HG03575 (cell line): Measurements from ENCODE around the gene RABGEF1.
"Not testable (repeated sequence)": the region's sequence is repeated elsewhere in the genome, so short reads cannot be mapped to it uniquely, and the experiment has no call there.

Experiments
- ATAC-seq: cut with Tn5 transposase; IDR thresholded peaks from one replicate; pipeline ENCODE4 v1.9.1; 2021; ENCODE audit not compliant: unreplicated experiment, insufficient number of reproducible peaks, low FRiP score; ENCODE audit errors: extremely low read depth

The RABGEF1 gene

DNA sequence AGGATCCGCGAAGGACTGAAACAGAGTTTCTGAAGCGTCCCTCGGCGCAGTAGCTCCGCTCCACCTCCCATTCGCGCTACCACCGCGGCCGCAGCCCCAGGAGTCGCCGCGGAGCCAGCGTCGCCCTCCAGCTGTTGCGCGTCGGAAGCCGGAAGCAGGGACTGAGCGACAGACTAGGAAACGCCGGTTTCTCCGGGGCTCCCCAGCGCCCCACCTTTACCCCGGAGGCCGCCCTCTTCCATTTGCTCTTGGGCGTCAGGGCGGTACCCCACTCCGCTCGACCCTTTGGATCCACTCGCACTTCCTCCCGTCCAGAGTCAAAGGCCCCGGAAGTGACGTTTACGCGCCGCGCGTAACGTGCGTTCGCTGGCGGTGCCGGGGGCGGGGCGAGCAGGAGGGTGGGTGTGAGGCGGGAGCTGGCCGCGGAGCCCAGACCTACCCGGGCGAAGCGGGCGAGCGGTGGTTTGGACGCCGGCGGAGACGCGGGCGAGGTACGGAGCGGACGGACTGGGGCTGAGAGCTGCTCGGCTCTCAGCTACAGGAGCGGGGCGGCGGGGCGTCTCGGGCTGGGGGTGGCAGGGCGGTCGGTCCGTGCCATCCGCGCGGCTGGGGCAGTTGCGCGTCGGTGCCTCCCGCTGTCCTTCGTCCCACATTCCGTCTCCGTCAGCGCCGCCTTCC lies at the start of gene RABGEF1:
Gene RABGEF1, plus strand, starts transcription at position 432 of the 678 bp plus-strand sequence. CDS start 31,167 bp downstream, outside the sequence.
- ATAC-seq, result peak; percentile 40

DNA sequence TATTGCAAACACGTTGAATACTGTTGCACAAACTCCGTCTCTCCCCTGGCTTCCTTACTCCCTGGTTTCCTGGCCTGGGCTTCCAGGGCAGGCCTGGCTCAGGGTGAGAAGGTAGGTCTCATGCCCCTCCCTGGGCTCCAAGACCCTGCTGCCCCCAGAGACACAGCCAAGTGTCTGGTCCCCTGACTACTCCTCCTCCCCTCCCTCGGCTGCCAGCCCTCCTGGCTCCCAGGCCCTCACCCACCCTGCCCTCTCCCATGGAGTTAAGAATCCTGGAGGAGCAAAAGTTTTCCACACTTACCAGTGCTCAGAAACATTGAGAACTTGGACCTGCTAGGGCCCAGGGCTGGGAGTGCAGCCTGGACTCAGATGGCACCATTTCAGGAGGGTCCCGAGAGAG lies 47.2 kb upstream of the RABGEF1 start:
- no peak for ATAC-seq

DNA sequence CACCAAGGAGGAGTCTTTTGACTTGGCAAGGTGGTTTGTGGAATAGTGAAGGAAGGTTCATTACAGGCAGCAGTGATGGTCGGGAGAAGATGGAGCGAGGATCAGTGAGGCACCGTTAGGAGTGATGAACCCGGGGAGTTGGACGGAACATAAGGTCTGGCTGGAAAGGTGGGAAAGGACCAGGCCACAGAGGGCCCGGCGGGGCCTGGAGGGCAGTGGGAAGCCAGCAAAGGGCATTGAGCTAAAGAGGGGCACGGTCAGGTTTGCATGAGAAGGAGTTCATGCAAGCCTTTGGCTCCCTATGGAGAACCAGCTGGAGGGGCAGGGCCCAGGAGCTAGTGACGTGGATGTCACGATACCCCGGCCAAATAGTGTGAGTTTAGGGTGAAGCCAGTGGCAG lies 46.2 kb upstream of the RABGEF1 start:
- ATAC-seq, result no peak

DNA sequence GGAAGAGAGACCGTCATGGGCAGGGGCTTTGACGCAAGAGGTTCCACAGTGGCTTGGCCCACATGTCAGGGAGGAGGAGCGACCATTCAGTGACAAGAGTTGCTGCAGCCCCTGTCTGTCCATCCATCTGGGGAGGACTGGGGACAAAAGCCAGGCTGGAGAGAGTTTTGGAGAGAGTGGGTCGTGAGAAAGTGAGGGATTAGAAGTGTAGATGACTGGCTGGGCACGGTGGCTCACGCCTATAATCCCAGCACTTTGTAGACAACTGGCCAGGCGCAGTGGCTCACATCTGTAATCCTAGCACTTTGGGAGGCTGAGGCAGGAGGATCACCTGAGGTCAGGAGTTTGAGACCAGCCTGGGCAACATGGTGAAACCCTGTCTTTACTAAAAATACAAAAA lies 45.1 kb upstream of the RABGEF1 start:
- not testable (repeated sequence) for ATAC-seq

DNA sequence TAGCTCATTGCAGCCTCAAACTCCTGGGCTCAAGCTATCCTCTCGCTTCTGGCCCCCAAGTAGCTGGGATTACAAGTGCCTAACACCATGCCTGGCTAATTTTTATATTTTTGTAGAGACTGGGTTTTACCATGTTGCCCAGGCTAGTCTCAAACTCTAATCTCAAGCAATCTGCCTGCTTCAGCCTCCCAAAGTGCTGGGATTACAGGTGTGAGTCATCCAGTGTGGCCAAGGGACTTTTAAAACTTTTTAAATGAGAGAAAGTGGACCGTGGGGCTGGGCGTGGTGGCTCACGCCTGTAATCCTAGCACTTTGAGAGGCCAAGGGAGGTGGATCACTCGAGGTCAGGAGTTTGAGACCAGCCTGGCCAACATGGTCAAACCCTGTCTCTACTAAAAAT lies 44.4 kb upstream of the RABGEF1 start:
- ATAC-seq, result not testable (repeated sequence)

DNA sequence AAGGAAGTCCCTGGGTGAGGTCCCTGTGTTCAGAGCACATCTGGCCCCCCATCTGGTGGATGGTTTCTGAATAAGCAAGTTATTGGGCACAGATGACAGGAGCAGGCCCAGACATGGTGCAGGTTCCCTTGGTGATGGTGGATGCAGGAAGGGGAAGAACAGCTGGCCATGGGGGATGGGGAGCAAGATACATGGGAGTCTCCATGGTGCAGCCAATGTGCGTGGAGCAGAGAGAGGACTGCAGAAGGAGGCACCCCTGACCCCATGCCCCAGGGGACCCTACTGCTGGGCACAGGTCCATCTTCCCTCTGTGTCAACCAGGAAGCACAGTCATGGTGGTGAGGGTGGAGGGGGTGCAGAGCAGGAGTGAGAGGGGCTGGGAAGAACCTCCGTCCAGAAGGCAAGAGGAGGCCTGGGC lies 43.8 kb upstream of the RABGEF1 start:
- ATAC-seq, result no peak

DNA sequence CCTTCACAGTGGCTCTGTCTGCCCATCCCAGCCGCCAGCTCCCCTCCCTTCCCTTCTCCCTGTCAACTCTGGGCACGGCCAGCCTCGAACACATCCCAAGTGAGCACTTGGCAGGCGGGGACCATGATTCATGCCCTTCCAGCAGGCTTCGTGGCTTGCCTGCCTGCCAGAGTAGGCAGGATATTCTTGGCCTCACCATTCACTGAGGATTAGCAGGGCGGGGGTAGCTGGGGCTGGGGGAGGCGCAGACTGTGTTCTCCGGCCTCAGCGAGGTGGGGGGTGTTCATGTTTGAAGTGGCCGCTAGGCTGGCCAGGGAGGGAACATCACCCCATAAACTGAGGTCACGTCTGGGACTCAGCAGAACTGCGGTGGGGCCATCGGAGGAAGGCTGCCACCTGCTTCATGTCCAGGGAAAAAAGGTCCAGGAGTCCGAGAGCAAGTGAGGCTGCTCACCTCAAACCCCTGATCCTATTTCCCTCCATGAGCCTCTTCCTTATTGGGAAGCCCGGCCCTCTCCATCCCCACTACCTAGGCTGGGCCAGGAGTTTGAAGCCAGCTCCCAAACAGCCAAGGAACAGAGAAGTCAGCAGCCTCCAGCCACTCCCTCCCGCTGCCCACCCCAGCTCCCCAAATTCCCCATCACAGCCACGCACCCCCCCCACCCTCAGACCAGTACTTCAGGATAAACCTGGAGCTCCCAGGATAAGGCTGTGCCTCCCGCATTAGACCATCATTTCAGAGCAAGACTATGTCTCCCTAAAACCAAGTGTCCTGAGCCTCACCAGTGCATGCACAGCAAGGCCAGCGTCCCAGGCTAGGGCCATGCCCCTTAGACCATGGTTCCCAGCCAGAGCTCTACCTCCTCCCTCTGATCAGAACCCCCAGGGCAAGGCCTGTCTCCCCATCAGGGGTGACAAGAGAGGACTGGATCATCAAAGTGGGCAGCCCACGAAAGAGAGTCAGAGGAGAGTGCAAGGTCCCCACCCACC lies 42.8 kb upstream of the RABGEF1 start:
- ATAC-seq, result no peak

DNA sequence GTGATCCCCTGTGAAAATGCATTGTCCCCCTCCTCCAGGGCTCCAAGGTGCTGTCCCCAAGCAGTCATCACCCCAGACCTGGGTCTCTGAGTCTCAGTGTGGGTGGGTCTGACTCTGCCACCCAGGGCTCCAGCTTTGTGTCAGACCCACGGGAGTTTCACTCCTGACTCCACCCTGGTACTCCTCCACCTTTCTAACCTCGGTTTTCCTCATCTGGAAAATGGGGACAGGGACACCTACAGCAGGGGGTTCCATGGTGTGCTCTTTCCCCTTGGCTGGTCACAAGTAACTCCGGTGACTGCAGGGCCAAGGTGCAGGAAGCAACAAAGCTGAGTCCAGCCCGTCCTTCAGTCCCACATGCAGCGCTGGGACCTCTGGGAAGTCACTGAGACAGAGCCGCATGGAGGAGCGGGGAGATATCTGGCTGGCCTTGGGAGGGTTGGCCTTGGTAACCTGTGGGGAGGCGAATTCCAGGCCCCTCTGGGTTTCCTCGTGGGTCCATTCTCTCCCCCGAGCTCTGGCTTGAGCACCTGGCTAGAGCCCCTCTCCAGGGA lies 41.8 kb upstream of the RABGEF1 start:
- no peak for ATAC-seq

DNA sequence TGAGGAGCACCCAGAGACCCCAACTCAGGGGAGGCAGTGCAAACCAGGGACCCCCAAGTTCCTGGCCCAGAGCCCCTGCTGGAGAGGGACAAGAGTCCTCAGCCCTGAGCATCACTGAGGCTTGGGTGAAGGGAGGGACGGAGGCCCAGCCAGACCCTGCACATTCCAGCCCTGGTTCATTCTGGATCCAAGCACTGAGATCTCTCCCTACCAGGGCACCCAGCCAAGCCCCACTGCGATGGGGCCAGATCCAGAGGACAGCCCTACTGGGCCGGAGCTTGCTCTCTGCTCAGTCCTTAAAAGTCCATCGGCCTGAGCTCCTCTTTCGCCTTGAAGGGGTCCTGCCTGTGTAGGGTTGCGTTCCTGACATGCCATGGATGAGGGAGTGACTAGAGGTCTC lies 40.5 kb upstream of the RABGEF1 start:
- ATAC-seq, result no peak

DNA sequence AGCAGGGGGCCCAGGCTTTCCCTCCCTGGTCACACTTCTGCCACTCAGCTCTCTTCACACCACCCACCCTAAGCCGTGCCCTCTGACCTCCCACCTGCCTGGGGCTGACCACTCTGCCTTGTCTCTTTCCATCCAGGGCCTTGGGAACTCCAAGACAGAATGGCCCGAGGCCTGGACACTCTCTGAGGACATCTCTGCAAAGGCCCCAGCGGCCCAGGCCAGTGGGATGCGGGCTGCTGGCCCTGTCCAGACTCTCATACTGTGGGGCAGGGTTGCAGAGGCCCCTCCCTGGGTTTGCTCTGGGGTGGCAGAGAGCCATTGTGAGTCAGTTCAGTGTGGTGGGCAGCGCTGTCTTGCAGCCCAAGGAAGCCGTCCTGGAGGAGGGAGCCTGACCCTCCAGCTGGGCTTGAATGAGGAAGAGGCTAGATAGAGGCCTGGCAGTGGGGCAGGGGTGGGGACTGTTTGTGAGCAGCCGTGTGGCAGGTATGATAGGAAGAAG lies 39.9 kb upstream of the RABGEF1 start:
- ATAC-seq, result no peak

DNA sequence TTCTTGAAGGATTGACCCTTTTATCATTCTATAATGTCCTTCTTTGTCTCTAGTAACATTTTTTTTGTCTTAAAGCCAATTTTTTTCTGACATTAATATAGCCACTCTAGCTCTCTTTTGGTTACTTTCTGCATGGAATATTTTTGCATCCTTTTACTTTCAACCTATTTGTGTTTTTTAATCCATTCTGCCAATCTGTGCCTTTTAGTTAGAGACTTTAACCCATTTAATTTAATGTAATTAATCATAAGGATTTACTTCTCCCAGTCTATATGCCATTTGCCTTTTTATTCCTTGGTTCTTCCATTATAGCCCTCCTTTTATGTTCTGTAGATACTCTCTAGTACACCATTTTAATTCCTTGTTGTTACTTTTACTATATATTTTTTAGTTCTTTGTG lies 32.7 kb upstream of the RABGEF1 start:
- no peak for ATAC-seq

DNA sequence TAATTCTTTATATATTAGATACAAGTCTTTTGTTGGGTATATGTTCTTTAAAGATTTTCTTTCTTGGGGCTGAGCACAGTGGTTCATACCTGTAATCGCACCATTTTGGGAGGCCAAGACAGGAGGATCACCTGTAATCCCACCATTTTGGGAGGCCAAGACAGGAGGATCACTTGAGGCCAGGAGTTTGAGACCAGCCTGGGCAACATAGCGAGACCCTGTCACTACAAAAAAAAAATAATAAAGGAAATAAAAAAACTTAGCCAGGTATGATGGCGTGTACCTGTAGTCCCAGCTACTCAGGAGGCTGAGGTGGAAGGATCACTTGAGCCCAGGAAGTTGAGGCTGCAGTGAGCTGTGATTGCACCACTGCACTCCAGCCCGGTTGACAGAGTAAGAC lies 29.8 kb upstream of the RABGEF1 start:
- not testable (repeated sequence) for ATAC-seq

DNA sequence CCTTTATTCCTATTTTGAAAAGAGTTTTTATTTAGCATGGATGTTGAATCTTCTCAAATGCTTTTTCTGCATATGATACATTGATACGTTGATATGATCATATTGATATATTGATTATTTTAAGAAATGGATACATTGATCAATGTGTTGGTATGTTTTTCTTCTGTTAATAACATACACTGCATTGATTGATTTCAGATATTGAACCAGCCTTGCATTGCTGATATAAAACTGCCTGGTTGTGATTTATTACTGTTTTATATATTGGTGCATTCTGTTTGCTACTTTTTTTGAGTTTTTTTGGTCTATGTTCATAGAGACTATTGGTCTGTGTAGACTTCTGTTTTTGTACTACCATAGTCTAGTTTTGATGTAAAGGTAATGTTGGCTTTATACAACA lies 26.8 kb upstream of the RABGEF1 start:
- no peak for ATAC-seq

DNA sequence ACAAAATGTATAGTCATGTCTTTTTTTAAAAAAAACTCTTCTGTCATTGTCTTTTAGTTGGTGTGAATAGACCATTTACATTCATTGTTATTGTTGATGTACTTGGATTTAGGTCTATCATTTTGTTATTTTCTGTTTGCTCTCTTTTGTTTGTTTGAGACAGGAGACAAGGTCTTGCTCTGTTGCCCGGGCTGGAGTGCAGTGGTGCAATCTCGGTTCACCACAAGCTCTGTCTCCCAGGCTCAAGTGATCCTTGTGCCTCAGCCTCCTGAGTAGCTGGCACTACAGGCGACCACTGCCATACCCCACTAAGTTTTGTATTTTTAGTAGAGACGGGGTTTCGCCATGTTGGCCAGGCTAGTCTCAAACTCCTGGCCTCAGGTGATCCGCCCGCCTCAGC lies 23.9 kb upstream of the RABGEF1 start:
- ATAC-seq, result not testable (repeated sequence)

DNA sequence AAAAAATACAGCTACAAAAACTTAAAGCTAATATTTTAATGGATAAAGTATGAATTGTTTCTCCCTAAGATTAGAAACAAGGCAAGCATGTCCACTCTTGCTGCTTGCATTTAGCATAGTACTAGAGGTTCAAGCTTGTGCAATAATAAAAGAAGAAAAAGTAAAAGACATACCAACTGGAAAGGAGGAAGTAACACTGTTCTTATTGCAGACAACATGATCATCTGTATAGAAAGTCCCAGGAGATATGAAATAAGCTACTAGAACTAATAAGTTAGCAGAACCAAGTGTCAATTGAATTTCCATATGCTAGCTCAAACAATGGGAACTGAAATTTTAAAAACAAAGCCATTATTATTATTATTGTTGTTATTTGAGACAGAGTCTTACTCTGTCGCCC lies 20.0 kb upstream of the RABGEF1 start:
- ATAC-seq, result no peak

DNA sequence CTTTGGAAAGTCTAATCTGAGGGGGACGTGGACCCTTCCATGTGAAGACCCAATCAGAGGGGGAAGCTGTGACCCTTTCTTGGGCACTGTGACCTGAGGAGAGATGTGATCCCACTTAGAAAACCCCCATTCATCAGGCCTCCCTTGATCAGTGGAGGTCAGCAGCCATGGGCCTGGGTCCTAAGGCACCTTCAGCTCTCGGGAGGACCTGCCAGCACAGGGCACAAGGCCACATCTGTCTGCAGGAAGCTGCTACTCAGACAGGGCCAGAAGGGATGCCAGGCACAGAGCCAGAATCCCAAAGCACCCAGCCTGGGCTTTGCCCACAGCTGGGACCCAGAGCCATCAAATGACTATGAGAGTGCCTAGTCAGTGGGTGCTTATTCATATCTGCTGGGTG lies 14.7 kb upstream of the RABGEF1 start:
- no peak for ATAC-seq

DNA sequence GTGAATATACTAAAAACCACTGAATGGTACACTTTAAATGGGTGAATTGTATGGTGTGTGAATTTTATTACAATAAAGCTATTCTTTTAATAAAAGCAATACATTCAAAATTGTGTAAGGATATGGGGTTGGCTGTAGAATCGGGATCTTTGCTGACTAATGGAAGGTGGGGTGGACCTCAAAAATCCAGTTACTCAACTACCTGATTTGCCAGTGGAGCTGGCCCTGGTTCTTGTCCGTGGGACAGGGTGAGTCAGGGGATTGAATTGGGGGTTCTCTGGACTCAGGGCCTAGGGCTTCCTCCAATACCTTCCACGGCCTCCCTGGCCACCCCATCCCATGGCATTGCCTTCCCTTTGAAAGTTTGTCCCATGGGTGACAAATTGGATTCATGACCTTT lies 13.5 kb upstream of the RABGEF1 start:
- ATAC-seq, result no peak

DNA sequence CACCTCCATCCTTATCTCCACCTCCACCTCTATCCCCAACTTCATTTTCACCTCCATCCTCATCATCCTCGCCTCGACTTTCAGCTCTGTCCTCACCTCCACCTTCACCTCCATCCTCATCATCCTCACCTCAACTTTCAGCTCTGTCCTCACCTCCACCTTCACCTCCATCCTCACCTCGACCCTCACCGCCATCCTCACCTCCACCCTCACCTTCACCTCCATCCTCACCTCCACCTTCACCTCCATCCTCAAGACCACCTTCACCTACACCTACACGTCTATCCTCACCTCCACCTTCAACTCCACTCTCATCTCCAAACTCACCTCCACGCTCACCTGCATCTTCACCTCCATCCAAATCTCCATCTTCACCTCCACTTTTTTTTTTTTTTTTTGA lies 12.0 kb upstream of the RABGEF1 start:
- ATAC-seq, result no peak

DNA sequence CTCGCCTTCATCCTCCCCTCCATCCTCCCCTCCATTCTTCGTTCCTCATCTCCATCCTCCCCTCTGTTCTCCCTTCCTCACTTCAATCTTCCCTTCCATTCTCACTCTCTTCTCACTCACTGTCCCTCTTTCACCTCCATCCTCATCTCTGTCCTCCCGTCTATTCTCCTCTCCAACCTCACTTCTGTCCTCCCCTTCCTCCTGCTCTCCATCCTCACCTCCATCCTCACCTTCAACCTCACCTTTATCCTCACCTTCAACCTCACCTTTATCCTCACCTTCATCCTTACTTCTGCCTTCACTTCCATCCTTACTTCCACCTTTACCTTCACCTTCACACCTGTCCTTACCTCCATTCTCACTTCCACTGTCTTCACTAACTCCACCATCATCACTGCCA lies 11.3 kb upstream of the RABGEF1 start:
- ATAC-seq, result no peak

DNA sequence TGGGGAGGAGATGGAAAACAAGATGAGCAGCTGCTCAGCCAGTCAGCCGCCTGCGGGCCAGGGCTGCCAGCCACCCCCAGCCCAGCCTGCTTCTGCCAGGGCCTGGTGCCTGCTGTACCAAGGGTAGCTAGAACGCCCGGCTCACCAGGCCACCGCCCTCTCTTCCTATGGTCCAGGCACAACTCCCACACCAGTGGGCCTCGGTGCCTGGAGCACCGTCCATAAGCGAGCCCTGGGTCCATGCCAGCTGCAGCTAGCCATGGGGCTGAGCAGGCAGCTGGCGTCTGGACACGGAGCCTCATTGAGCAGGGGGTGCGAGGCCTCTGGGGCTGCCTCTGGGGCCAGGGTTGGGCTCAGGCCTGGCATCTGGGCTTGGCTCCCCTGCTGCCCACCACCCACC lies 8.5 kb upstream of the RABGEF1 start:
- ATAC-seq, result no peak
